SU-DHL-6 (cell line): ENCODE data around the gene THSD7B.

Experiments
- H2AFZ ChIP-seq: fragments of 200-600 bp; sonication (generic); 2 replicates; pipeline ENCODE4 v1.6.1; 2014; ENCODE audit warnings: low read depth, mild to moderate bottlenecking, moderate library complexity, mixed read lengths, antibody characterized with exemption, low read length; ENCODE audit not compliant: severe bottlenecking
- H3F3A ChIP-seq: fragments of 200-600 bp; shearing (Covaris generic); 2 replicates; pipeline ENCODE4 v1.6.0; 2016; ENCODE audit warnings: antibody characterized with exemption, mild to moderate bottlenecking; ENCODE audit not compliant: insufficient read depth
- H3K27ac ChIP-seq: fragments of 200-600 bp; sonication (generic); 2 replicates; pipeline ENCODE4 v1.5.1; 2016; ENCODE audit warnings: low read depth, mild to moderate bottlenecking, low read length, moderate library complexity, mixed read lengths
- H3K27me3 ChIP-seq: fragments of 200-600 bp; sonication (generic), shearing (Covaris generic); 2 replicates; pipeline ENCODE4 v1.6.0; 2014; ENCODE audit warnings: mild to moderate bottlenecking, low read length
- H3K36me3 ChIP-seq: fragments of 200-600 bp; sonication (generic); 2 replicates; pipeline ENCODE4 v1.6.1; 2014; ENCODE audit warnings: mild to moderate bottlenecking, low read length, mixed read lengths
- H3K4me2 ChIP-seq: fragments of 300-600, 200-600 bp; shearing (Covaris generic), sonication (generic); 2 replicates; pipeline ENCODE4 v1.6.0; 2014; ENCODE audit warnings: low read length, low read depth, mild to moderate bottlenecking; ENCODE audit not compliant: poor library complexity, severe bottlenecking
- H3K4me3 ChIP-seq: fragments of 200-600 bp; sonication (generic); 2 replicates; pipeline ENCODE4 v1.5.1; 2014; ENCODE audit warnings: antibody characterized with exemption, low read length, mild to moderate bottlenecking, mixed read lengths; ENCODE audit not compliant: insufficient read depth, poor library complexity, severe bottlenecking
- H3K79me2 ChIP-seq: fragments of 200-600 bp; sonication (generic); 2 replicates; pipeline ENCODE4 v1.6.1; 2014; ENCODE audit warnings: mild to moderate bottlenecking, low read length, moderate library complexity; ENCODE audit not compliant: insufficient read depth
- H3K9ac ChIP-seq: fragments of 200-600 bp; sonication (generic); 2 replicates; pipeline ENCODE4 v1.7.0; 2014; ENCODE audit warnings: mild to moderate bottlenecking, low read length
- H3K9me2 ChIP-seq: fragments of 200-600 bp; sonication (generic); replicated peaks from 2 replicates; pipeline ENCODE4 v1.6.1; 2014; ENCODE audit warnings: low read length; ENCODE audit not compliant: insufficient read depth
- H3K9me3 ChIP-seq: fragments of 200-600 bp; sonication (generic); 2 replicates; pipeline ENCODE4 v1.6.1; 2014; ENCODE audit warnings: low read length, mixed read lengths; ENCODE audit not compliant: insufficient read depth
- H4K20me1 ChIP-seq: fragments of 200-600 bp; sonication (generic); 2 replicates; pipeline ENCODE4 v1.6.1; 2014; ENCODE audit warnings: low read depth, mild to moderate bottlenecking, antibody characterized with exemption, low read length, moderate library complexity, mixed read lengths
- CTCF ChIP-seq: fragments of 200-600 bp; sonication (generic); IDR thresholded peaks from one replicate; pipeline ENCODE4 v1.5.1; 2017; ENCODE audit warnings: antibody characterized with exemption, mild to moderate bottlenecking, low read length, moderate library complexity; ENCODE audit not compliant: insufficient read depth, poor library complexity, severe bottlenecking
- EZH2phosphoT487 ChIP-seq: fragments of 200-600 bp; sonication (generic), shearing (Covaris generic); conservative IDR thresholded peaks from 2 replicates; pipeline ENCODE4 v1.6.1; 2018; ENCODE audit warnings: mild to moderate bottlenecking, antibody characterized with exemption, low read length, moderate library complexity, mixed read lengths

Gene THSD7B

DNA sequence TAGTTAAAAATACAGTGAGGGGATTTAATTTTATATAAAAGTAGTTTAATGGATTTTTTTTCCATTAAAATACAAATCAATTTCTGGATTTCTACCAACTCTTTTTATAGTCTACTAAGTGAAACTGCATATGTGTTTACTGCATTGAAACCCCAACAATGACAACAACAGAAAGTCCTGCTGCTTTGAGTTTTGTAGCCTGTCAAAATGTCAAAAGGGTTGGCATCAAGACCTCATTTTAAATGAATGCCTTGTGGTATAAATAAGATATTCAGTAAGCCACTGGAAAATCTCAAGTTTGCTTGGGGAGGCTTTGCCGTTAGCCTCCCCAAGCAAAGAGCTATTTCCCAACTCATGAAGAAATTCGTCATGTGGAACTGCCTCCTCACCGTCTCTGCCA, 758.6 kb downstream of the THSD7B start:
- H3K9me3 ChIP-seq = no peaks in the 10 kb centered on the region

GRCh38 chr2:137525132-137525531, 759.8 kb downstream of the THSD7B start:
- no peaks in the 10 kb centered on the region for H3K79me2 ChIP-seq
- H3F3A ChIP-seq = no peaks in the 10 kb centered on the region
- H3K9me3 ChIP-seq = no peaks in the 10 kb centered on the region
- no peaks in the 10 kb centered on the region for H3K36me3 ChIP-seq
- H3K9me2 ChIP-seq = no peaks in the 10 kb centered on the region
- H3K27ac ChIP-seq = no peak overlapping the region
- no peaks in the 10 kb centered on the region for H3K27me3 ChIP-seq
- TF ChIP-seq EZH2phosphoT487 (no peak), CTCF (no peak)
- no peak overlapping the region for H3K9ac ChIP-seq
- no peak overlapping the region for H3K4me2 ChIP-seq
- H2AFZ ChIP-seq = no peak overlapping the region
- H3K4me3 ChIP-seq = no peak overlapping the region
- H4K20me1 ChIP-seq = no peaks in the 10 kb centered on the region

More for the DNA sequence above, 758.6 kb downstream of the THSD7B start:
- H3K27me3 ChIP-seq = no peaks in the 10 kb centered on the region
- H3K27ac ChIP-seq = no peak overlapping the region
- no peak overlapping the region for H3K4me2 ChIP-seq
- H4K20me1 ChIP-seq = no peaks in the 10 kb centered on the region
- no peaks in the 10 kb centered on the region for H3K9me2 ChIP-seq
- H3K36me3 ChIP-seq = no peaks in the 10 kb centered on the region
- no peak overlapping the region for H3K4me3 ChIP-seq
- no peak overlapping the region for H2AFZ ChIP-seq
- H3K79me2 ChIP-seq = no peaks in the 10 kb centered on the region
- H3F3A ChIP-seq = no peaks in the 10 kb centered on the region
- TF ChIP-seq EZH2phosphoT487 (no peak), CTCF (no peak)
- H3K9ac ChIP-seq = no peak overlapping the region

DNA sequence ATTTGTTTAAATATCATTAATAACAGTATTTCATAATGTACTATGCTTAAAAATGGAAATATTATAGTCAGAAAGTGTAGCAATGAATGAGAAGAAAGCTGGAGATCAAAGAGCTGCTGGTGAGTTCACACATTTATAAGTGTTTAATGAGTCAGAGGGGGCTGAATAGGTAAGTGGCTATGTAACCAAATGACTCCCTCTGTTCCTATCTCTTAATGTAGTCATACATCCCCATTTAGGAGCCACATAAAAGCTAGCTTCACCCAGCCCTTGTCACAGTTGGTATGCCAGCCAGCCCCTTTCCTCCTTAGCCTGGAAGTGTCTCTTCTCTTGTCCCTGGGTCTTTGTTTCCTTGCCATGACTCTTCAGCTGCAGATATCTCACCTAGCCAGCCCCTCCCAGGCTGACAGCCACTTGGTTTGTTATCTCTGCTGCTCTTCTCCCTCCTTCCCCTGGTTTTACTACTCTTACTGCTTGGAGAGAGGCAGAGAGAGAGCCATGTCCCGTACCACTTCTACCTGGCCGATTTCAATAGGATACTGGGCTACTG, 760.4 kb downstream of the THSD7B start:
- no peaks in the 10 kb centered on the region for H3K27me3 ChIP-seq
- no peaks in the 10 kb centered on the region for H3K36me3 ChIP-seq
- H3K27ac ChIP-seq = no peak overlapping the region

More for the DNA sequence above, 760.4 kb downstream of the THSD7B start:
- H3K79me2 ChIP-seq = no peaks in the 10 kb centered on the region
- H3K4me3 ChIP-seq = no peak overlapping the region
- H3K4me2 ChIP-seq = no peak overlapping the region
- H4K20me1 ChIP-seq = no peaks in the 10 kb centered on the region
- TF ChIP-seq EZH2phosphoT487 (no peak), CTCF (no peak)
- H2AFZ ChIP-seq = no peak overlapping the region
- no peaks in the 10 kb centered on the region for H3F3A ChIP-seq
- no peaks in the 10 kb centered on the region for H3K9me2 ChIP-seq
- no peaks in the 10 kb centered on the region for H3K9me3 ChIP-seq
- no peak overlapping the region for H3K9ac ChIP-seq
